ENCODE measurements around the gene FAM72A.
"Not testable (repeated sequence)": the region's sequence is repeated elsewhere in the genome, so short reads cannot be mapped to it uniquely, and the experiment has no call there.

FAM72A gene

GRCh38 chr1:206219514-206220331 lies 17.1 kb upstream of the FAM72A start:
- CTCF ChIA-PET; DNase-seq (ENCODE audit: low spot score); POLR2A ChIA-PET (ENCODE audit: low non-redundant PET); H3K27ac ChIP-seq: not testable (repeated sequence)

- POLR2A ChIA-PET (ENCODE audit: low non-redundant PET); CTCF ChIA-PET; DNase-seq (ENCODE audit: low spot score); H3K27ac ChIP-seq: not testable (repeated sequence)
These were observed 16.1 kb upstream of the FAM72A start for GRCh38 chr1:206218765-206219164.

GRCh38 chr1:206218285-206218684 lies 15.6 kb upstream of the FAM72A start:
- CTCF ChIA-PET, result not testable (repeated sequence)

GRCh38 chr1:206215600-206216392 lies 13.2 kb upstream of the FAM72A start:
- DNase-seq (ENCODE audit: low spot score); H3K27ac ChIP-seq; CTCF ChIA-PET; POLR2A ChIA-PET (ENCODE audit: low non-redundant PET): not testable (repeated sequence)

More at GRCh38 chr1:206218285-206218684, 15.6 kb upstream of the FAM72A start:
- POLR2A ChIA-PET (ENCODE audit: low non-redundant PET); H3K27ac ChIP-seq; DNase-seq (ENCODE audit: low spot score): not testable (repeated sequence)

GRCh38 chr1:206210802-206211201 lies 8.2 kb upstream of the FAM72A start:
- CTCF ChIA-PET; H3K27ac ChIP-seq; DNase-seq (ENCODE audit: low spot score); POLR2A ChIA-PET (ENCODE audit: low non-redundant PET): not testable (repeated sequence)

- not testable (repeated sequence) for H3K27ac ChIP-seq
These were observed 2.9 kb upstream of the FAM72A start for GRCh38 chr1:206205569-206205968.

GRCh38 chr1:206204871-206205270 lies 2.2 kb upstream of the FAM72A start:
- POLR2A ChIA-PET (ENCODE audit: low non-redundant PET); DNase-seq (ENCODE audit: low spot score); CTCF ChIA-PET: not testable (repeated sequence)
- peak overlapping the region; percentile 72 for H3K27ac ChIP-seq

More at GRCh38 chr1:206205569-206205968, 2.9 kb upstream of the FAM72A start:
- DNase-seq (ENCODE audit: low spot score); POLR2A ChIA-PET (ENCODE audit: low non-redundant PET); CTCF ChIA-PET: not testable (repeated sequence)

- H3K27ac ChIP-seq; POLR2A ChIA-PET (ENCODE audit: low non-redundant PET): not testable (repeated sequence)
These were observed 1.5 kb upstream of the FAM72A start for GRCh38 chr1:206204159-206204511.

GRCh38 chr1:206203364-206204158 lies 922 bp upstream of the FAM72A start, which contains the start of gene SRGAP2:
Gene SRGAP2 (plus strand): TSS chr1:206203541. CDS start chr1:206205971, 2,430 bp downstream.
- POLR2A ChIA-PET (ENCODE audit: low non-redundant PET); DNase-seq (ENCODE audit: low spot score); CTCF ChIA-PET: not testable (repeated sequence)
- H3K27ac ChIP-seq, result peak within 1 kb of the TSS; percentile 38; the same call in 1 of the 2 replicates

More at GRCh38 chr1:206204159-206204511, 1.5 kb upstream of the FAM72A start:
- DNase-seq (ENCODE audit: low spot score); CTCF ChIA-PET: not testable (repeated sequence)

- H3K27ac ChIP-seq; DNase-seq (ENCODE audit: low spot score); POLR2A ChIA-PET (ENCODE audit: low non-redundant PET); CTCF ChIA-PET: not testable (repeated sequence)
These were observed 5.8 kb downstream of the FAM72A start for GRCh38 chr1:206196748-206197424.

- DNase-seq (ENCODE audit: low spot score); CTCF ChIA-PET; POLR2A ChIA-PET (ENCODE audit: low non-redundant PET); H3K27ac ChIP-seq: not testable (repeated sequence)
These were observed 7.5 kb downstream of the FAM72A start for GRCh38 chr1:206195182-206195581.

- CTCF ChIA-PET; POLR2A ChIA-PET (ENCODE audit: low non-redundant PET); DNase-seq (ENCODE audit: low spot score); H3K27ac ChIP-seq: not testable (repeated sequence)
These were observed 15.8 kb downstream of the FAM72A start for GRCh38 chr1:206186826-206187225.

- POLR2A ChIA-PET (ENCODE audit: low non-redundant PET); DNase-seq (ENCODE audit: low spot score); CTCF ChIA-PET; H3K27ac ChIP-seq: not testable (repeated sequence)
These were observed 16.9 kb downstream of the FAM72A start for GRCh38 chr1:206185778-206186177.

- POLR2A ChIA-PET (ENCODE audit: low non-redundant PET); H3K27ac ChIP-seq; DNase-seq (ENCODE audit: low spot score); CTCF ChIA-PET: not testable (repeated sequence)
These were observed 18.9 kb downstream of the FAM72A start for GRCh38 chr1:206183788-206184187.

GRCh38 chr1:206182368-206183317 lies 20.0 kb downstream of the FAM72A start:
- DNase-seq (ENCODE audit: low spot score); CTCF ChIA-PET; POLR2A ChIA-PET (ENCODE audit: low non-redundant PET); H3K27ac ChIP-seq: not testable (repeated sequence)

- CTCF ChIA-PET; H3K27ac ChIP-seq; POLR2A ChIA-PET (ENCODE audit: low non-redundant PET); DNase-seq (ENCODE audit: low spot score): not testable (repeated sequence)
These were observed 23.0 kb downstream of the FAM72A start for GRCh38 chr1:206179666-206180065.
